T-helper 1 cell (primary cell): ENCODE results near the gene EFCC1.

Experiments used
- DNase-seq, 5 donors: peaks; one replicate each; pipeline ENCODE4 v3.0.0-alpha.2; 2012 to 2020

The EFCC1 gene

DNA sequence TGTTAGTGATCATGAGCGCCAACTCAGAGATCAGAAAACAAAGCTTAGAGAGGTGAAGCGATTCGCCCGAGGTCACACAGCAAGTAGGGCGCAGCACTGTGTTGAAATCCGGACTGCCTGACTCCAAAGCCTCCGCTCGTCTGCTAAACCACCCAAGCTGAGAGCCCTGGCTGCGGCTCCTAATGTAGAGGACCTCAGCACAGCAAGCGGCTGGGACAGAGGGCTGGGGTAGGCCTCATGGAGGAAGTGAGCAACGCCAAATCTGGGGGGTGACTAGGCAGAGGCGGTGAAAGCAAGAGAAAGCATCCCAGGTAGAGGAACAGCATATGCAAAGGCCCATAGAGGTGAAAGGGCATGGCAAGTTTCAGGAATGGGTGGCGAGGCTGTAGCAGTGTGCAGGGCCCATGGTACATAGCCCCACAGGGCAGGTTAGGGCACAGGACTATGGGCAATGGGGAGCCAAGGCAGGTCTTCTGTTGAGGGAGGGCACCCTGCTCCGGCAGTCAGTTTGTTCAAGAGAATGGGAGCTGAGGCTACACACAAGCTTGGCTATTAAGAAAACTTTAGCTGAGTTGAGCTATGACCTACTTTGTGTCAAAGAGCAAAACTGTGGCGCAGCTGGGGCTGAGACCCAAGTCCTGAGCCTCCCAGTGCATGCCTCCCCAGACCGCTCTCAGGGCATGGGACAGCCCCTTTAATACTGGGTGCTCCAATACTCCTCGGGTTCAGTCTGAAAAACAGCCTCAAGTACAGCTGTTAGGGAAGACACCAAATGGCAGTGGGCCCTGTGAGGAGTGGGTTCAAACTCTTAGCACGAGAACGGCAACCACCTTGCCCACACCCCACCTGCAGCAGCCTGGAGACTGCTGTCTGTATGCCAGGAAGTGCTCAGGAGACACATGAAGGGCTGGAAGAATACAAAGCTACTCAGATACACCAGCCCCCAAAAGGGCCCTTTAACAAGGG, 6.2 kb upstream of the EFCC1 start:
- DNase-seq, result no peak

DNA sequence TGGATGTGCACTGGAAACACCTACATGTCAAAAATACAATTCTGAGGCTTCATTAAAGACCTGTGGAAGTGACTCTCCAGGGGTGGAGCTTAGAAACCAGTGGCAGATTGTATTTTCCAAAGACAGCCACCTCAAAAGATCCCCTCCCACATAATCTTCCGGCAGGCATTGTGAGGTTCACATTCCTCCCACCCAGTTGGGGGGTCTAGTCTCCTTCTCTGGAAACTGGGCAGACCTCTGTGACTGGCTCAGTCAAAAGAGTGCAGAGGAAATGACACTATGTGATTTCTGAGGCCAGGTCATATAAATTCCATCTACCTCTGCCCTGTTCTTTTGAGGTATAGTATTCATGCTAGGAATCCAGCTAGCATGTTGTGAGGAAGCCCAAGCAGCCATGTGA, 5.4 kb upstream of the EFCC1 start:
- DNase-seq, result no peak

DNA sequence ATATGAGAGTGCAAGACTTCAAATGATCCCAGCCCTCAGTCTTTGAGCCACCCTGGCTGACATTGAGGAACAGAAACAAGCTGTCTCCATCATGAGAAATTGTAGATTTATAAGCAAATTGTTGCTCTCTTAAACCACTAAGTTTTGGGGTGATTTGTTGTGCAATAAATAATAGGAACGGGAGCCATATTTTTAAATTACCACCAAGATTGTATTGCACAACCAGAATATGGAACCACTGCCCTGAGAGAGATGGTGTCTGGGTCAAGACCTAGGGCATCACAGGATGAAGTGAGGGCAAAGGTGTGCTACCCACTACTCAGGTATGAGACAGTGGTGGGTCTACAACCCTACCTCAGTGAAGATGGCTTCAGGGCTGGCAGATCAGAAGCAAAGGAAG, 4.9 kb upstream of the EFCC1 start:
- DNase-seq, result no peak

DNA sequence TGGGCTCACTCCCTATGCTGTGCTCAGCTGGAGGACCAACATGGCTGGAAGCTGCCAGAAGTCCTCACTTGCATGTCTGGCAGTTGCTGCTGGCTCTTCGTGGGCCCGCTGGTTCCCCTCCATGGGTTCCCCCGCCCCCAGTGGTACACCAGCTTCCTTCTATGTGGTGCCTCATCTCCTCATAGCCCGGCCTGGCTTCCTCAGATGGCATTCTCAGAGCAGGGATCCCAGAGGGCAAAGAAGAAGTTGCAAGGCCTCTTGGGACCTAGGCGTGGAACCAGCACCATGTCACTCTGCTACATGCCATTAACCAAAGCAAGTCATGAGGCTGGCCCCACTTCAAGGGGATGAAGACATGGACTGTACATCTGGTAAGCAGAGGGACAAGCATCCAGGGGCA, 4.4 kb upstream of the EFCC1 start:
- DNase-seq, result no peak

DNA sequence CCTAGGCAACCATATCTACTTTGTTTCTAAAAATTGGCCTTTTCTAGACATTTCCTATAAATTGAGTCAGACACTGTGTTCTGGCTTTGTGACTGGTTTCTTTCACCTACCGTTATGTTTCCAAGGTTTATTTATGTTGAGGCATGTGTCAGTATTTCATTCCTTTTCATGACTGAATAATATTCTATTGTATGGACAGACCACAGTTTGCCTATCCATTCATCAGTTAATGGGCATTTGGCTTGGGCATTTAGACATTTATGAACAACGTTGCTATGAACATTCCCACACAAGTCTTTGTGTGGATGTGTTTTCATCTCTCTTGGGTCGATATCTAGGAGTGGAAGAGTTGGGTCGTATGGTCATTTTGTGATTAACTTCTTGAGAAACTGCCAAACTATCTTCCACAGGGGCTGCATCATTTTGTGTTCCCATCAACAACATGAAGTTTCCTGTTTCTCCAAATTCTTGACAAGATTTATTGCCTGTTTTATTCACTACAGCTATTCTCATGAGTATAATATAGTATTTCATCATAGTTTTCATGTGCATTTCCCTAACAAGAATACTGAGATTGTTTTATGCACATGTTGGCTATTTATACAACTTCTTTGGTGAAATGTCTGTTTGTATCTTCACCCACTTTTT, 3.5 kb upstream of the EFCC1 start:
- DNase-seq, result no peak

DNA sequence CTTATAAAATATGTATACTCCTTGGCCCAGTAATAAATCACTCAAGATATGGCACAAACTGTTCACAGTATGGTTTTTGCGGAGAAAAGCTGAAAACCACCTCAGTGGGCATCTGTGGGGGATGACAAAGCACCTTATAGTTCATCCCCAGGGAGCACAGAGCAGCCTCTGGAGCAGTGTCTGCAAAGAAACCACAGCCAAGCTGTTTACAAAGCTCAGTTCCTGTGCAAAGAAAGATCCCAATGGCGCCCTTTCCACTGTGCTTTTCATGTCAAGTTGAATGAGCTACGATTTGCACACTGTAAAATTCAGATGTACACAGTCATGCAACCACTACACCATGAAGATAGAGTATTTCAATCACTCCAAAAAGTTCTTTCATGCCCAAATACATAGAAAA, 2.5 kb upstream of the EFCC1 start:
- no peak for DNase-seq

DNA sequence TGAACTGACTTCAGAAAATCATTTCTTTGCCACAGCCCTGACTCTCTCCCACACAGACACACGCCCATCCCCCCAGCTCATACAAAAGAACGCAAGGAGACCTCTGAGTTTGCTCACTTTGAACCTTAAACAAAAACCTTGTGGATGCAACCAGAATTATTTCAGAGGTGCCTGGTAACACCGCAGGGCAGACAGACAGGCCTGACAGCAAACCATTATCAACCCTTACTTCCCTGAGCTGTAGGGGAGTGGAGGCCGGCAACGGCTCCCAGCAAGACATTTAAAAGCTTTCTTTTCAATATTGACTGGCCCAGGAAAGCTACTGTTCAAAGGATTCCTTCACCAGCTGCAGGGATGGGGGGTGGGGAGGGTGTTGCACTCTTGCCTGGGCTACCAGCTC, 2.0 kb upstream of the EFCC1 start:
- no peak for DNase-seq

DNA sequence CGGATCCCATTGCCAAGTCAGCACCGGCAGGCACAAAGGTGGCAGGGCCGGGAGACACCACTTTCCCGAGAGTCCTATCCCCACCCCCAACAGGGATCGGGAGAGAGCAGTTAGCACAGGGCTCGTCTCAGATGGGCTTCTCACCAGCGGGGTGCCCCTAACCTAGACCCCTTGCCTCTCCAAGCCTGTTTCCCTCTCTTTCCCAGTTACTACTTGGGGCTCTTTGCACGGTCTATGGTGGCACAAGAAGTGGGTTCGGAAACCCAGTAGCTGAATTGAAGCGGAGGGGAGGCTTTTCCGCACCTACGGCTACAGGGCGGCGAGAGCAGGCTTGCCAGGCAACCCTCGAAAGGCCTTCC, 383 bp upstream of the EFCC1 start:
- no peak for DNase-seq

DNA sequence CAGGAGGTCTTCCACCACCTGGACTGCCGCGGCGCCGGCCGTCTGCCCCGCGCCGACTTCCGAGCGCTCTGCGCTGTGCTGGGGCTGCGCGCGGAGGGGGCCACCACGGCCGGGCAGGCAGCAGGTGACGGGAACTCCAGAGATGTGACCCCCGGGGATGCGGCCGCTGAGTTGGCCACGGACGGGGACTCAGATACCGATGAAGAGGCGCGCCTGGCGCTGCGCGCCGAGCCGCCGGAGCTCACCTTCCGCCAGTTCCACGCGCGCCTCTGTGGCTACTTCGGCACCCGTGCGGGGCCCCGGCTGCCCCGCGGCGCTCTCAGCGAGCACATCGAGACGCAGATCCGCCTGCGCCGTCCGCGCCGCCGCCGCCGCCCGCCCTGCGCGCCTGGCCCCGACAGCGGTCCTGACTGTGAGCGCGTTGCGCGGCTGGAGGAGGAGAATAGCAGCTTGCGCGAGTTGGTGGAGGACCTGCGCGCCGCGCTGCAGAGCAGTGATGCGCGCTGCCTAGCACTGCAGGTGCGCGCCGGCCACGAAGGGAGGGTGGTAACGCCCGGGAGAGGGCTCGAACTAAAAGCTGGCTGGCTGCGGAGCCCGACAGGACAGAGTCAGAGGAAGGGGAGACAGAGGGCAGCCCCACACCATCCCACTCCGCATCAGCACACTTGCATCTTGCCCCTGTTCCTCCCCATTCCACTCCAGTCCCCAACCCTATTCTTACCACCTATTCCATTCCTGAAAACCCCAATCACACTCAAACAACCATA, 885 bp downstream of the EFCC1 start:
- DNase-seq, result peak in 1 of 5 donors; percentile 24

DNA sequence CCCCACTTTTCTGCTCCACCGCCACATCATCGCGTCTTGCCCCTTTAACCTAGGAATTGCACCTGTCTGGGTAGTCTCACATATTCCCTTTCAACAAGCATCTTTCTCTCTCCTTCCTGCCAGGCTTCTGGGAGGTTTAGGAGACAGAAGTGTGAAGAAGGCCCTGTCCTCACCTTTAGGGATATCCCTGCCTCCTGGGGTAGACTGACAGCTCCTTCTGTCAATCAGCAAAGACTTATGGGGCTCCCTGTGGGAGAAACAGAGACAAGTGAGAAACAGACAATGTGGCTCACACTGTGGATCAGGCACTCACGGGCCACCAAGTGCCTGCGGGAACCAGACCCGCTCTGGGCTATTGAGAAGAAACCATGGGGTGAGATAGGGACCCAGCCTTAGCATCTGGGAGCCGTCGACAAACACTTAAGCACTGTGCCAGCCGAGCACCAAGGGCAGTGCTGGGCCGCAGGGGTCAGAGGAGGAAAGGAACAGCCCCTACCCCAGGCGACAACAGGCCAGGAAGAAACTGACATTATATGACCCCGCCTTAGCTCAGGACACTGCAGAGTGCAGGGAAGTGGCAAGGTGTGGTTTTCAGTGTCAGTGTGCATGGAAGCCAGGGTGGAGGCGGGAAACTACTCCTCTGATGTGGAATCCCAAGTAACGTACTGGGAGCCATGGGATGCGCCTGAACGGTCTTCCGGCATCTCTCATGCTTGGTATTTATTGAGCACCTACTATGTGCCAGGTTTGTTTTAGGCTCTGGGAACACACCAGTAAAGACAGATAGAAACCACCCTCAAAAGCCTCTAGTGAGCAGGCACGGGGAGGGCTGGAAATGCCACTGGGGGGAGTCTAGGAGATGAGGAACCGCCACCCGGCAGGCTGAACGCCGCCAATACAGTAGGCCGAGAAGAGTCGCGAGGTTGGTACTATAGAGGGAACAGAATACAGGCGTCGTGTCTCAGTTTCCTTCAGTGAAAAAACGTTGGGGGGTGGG, 1.8 kb downstream of the EFCC1 start:
- DNase-seq, result no peak

DNA sequence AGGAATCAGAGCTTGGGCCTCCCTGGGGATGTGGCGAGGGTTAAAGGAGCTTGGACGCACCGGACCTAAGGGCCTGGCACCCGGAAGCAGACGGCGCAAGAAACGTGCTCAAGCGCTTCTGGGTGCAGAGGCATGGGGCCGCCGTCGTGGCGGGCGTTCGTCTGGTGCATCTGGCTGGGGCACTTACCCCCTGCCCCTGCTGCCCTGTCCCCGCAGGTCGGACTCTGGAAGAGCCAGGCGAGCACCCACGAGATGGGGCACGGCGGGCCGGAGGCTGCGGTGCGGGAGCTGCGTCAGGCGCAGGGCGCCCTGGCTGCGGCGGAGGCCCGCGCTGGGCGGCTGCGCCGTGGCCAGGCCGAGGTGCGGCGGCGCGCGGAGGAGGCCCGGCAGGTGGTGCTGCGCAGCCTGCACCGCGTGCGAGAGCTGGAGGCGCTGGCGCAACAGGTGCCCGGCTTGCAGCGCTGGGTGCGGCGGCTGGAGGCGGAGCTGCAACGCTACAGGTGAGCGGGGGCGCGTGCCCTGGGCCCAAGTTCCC, 2.5 kb downstream of the EFCC1 start:
- DNase-seq, result peak; percentile 34 to 61 (median 47)

DNA sequence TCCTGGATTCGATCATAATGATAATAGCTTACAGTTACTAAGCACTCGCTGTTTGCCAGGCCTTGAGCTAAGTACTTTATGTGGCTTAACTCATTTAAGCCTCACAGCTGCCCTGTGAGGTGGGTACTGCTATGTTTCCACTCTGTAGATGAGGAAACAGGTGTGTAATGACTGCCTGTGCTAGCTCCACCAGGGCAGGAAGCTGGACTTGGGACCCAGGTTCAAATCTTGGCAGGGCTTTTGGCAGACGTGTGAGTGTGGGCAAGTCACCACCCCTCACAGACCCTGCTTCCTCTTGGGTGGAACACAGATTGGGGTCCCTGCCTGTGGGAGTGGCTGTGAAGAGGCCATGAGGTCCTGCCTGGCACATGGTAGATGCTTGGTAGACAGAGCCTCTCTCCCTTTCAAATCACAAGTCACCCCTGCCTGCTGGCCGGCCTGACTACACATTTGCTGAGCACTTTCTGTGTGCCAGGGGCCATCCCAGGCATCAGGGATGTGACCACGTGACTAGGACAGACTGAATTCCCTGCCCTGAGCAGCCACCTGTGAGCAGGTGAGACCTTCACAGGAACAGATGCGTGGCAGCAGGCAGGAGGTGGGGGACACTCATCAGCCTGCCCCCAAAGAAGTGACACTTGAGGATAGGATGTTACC, 3.7 kb downstream of the EFCC1 start:
- no peak for DNase-seq

DNA sequence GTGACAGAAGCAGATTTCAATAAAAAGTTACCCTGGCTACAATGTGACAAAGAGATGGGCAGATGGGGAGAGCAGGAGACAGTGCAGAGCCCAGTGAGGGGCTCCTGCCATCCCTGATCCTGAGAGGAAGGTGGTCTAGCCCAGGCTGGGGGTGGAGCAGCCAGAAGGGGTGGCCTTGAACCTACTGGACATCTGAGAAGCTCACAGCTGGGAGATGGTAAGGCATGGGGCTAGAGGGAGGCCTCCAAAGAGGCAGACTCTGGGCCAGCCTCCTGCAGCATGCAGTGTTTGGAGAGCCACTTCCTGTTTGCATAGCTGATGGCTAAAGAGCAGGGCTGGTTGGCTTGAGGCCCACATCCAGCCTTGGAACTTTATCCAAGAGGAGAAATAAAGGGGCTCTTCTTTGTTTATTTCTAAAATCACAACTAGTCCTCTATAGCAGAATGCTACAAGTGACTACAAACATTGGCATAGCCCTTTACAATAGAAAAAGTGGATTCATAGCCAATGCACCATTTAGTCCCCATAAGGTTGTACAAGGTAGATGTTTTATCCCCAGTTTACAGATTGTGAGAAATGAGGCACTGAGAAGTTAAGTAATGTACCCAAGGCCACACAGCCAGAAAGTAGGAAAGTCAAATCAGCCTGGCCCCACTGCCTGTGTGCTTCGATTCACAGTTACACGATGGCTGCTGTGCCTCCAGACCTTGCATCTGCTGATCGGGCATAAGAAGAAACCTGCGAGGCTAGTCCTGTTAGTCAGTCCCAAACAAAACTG, 4.6 kb downstream of the EFCC1 start:
- DNase-seq, result peak in 1 of 5 donors; percentile 32

DNA sequence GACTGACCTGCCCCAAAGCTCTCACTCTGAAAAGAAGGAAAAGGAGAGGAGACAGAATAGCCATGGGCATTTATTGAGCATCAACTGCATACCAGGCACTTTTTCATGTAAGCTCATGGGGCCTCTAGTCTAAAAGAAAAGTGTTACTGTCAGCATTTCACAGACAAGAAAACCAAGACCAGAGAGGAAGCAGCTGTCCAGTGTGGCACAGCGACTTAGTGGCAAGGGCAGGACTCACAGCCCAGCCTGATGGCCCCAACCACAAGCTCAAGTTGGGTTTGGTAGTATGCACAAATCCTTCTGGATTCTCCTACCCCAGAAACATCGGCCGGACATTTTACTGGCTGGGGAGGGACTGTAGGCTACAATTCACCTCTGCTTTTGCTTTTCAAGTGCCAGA, 5.8 kb downstream of the EFCC1 start:
- DNase-seq, result no peak

DNA sequence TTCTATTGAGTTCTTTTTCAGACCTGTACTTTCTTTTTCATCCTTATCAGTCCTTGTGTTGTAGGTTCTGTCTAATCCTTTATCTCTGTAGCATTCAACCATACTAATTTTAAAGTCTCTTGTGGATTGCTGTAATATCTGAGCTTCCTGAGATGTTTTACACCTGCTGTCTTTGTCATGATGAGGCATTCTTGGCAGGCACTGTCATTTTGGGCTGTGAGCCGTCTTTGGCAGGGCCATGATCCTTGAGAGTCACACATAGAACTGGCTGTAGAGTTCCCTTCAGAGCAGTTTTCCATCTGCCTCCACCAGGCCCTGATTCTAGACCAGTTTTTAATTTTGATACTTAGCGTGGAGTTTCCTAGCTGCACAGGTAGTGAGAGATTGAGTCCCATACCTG, 6.7 kb downstream of the EFCC1 start:
- DNase-seq, result no peak

DNA sequence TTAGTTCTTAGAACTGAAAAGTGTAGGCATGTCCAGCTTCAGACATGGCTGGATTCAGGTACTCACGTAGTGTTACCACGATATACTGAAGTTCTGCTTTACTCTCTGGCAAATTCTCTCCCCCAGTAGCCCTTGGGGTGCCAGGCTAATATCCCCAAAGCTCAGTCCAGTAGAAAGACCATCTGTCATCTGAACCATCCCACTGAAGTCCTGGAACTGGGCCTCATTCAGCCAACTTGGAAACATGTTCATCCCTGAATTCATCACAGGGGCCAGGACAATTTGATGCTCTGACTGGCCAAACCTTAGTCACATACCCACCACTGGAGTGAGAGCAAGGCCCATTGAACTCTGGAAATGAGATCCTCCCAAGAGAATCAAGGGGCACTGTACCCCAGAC, 8.2 kb downstream of the EFCC1 start:
- DNase-seq, result no peak

DNA sequence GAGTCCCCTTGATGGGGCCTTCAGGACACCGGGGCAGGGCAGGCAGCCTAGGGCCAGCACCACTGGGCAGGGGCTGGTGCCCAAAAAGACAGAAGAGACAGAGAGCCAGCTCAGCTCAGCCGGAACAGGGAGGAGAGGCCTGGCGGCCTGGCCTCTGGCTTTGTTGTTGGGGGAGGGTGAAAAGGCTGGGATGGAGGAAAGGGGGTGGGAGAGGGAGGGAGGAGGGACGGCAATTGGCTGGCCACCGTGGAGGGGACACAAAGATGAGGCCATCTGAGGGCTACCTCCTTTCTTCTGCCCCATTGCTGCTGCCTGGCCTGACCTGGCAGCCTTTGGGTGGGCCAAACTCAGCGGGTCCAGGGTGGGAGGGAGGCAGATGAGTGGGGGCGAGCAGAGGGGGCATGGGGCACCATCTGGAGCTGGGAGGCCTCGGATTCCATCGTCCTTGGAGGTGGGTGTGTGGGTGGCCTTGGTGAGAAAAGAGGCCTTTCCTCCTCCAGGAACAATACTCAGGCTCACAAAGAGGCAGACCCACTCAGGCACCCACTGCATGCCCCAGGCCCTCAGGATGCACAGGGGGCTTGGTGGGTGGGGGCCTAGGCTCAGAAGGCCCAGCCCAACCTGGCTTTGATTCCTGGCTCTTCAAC, 9.3 kb downstream of the EFCC1 start:
- DNase-seq, result no peak

DNA sequence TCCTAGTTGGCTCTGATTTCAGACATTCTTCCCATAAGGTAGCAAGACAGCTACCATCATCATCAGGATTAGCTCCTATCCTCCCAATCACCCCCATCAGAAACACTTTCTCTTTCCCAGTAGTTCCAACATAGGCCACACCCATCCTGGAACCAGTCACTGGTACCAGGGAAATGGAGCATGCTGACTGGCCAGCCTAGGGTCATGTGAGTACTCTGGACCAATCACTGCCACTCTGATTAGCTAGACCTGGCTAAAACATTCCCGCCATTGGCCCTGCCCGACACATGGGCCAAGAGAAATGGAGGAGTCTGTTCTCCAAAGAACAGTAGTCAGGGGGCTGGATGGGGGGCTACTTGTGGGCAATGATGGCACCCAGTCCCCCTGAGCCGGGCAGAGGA, 12.4 kb downstream of the EFCC1 start:
- no peak for DNase-seq

DNA sequence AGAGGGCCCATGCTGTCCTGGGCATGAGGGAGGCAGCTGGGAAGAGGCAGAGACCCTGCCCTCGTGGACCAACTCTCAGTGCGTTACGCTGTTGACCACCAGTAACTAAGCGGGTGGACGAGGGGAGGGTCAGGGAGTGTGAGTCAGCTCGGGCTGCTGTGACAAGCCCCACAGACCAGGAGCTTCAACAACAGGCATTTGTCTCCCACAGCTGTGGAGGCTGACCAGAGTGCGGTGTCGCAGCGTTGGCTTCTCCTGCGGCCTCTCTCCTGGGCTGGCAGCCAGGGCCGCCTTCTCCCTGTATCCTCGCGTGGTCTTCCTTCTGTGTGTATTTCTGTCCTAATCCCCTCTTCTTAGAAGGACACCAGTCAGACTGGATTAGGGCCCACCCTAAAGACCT, 13.0 kb downstream of the EFCC1 start:
- DNase-seq, result no peak

DNA sequence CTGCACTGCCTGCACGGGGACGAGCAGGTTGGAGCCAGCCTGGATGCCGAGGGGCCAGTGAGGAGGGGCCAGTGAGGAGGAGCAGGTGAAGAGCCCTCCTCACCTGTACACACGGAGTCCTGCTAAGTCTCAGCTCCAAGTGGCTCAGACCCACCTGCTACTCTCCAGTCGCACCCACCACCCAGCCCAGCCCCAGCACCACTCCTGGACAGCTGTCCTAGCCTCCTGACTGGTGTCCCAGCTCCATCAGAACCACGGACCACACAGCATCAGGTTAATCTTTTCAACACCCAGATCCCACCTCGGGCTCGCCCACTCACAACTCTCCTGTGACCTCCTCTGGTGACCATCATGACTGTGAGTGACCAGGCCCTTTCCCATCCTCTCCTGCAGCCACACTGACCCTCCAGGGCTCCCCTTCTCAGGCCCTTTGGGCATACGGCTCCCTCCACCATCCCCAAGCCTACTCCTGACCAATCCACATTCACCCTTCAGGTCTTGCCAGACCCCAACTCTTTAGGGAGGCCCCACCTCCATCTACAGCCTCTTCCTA, 13.8 kb downstream of the EFCC1 start:
- DNase-seq, result no peak
